Transverse colon (tissue), 4 donors: ENCODE measurements around the gene RTN4RL1.

Source experiments
- EP300 ChIP-seq: sonication (generic); formaldehyde crosslinking; IDR thresholded peaks from one replicate; pipeline ENCODE4 v1.6.1; 2017; ENCODE audit warnings: antibody characterized with exemption, low read depth
- POLR2A ChIP-seq: fragments of 450-650 bp; IDR thresholded peaks from one replicate; pipeline ENCODE4 v1.6.1; 2016; ENCODE audit warnings: antibody characterized with exemption, mild to moderate bottlenecking, moderate library complexity
- POLR2AphosphoS5 ChIP-seq, 3 donors: sonication (generic); formaldehyde crosslinking; IDR thresholded peaks; one replicate each; pipeline ENCODE4 v1.6.1; 2016; ENCODE audit warnings: antibody characterized with exemption in 3 of 3
- TF ChIP-seq, protein P1 (sequence below), 5 experiments: fragments of 200-600 bp in 3 of 5; fragments of 450-650 bp in 2 of 5; sonication (generic) in 3 of 5; IDR thresholded peaks; 1 replicate in 2 of 5; 2 replicates in 3 of 5; pipeline ENCODE4 v1.5.1; 2016 to 2017; ENCODE audit warnings: antibody characterized with exemption in 5 of 5, inconsistent platforms in 3 of 5, mild to moderate bottlenecking in 2 of 5, moderate library complexity in 1 of 5

DNA sequence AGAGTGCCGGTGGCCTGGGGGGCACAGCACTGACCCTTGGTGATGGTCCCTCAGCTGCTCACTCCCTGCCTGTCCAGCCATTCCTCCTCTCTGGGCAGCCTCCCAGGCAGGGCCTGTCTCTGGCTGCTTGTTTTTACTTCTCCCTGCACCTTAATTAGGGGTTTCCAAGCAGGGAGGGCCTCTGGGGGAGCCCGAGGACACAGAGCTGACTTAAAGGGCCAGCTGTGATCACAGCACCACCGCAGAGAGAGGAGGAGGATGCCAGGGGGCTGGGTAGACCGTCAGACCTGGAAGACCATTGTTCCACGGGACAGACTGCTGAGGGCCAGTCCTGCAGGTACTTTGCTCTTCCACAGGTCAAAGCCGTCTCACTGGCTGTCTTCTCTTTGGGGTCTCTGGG lies 3.6 kb upstream of the RTN4RL1 start:
- TF ChIP-seq, protein P1, sequence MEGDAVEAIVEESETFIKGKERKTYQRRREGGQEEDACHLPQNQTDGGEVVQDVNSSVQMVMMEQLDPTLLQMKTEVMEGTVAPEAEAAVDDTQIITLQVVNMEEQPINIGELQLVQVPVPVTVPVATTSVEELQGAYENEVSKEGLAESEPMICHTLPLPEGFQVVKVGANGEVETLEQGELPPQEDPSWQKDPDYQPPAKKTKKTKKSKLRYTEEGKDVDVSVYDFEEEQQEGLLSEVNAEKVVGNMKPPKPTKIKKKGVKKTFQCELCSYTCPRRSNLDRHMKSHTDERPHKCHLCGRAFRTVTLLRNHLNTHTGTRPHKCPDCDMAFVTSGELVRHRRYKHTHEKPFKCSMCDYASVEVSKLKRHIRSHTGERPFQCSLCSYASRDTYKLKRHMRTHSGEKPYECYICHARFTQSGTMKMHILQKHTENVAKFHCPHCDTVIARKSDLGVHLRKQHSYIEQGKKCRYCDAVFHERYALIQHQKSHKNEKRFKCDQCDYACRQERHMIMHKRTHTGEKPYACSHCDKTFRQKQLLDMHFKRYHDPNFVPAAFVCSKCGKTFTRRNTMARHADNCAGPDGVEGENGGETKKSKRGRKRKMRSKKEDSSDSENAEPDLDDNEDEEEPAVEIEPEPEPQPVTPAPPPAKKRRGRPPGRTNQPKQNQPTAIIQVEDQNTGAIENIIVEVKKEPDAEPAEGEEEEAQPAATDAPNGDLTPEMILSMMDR (IDR thresholded peaks at IDR 0.05), result no peak
- no peak for TF ChIP-seq POLR2AphosphoS5 (IDR thresholded peaks at IDR 0.05)
- no peak for TF ChIP-seq POLR2A
- no peak for TF ChIP-seq EP300
